K562 (cell line): ENCODE data around the gene PMF1. TPM values are rescaled to one million over a fixed set of nuclear protein-coding genes. Genes with fewer than 3 reads are reported as not detected.

Source experiments
- AFF4 ChIP-seq: sonication (generic); formaldehyde crosslinking; IDR thresholded peaks from 2 replicates; pipeline ENCODE4 v1.8.0; 2023; ENCODE audit warnings: mild to moderate bottlenecking, missing genetic modification reagents
- CBFB ChIP-seq: sonication (generic); formaldehyde crosslinking; IDR thresholded peaks from 2 replicates; pipeline ENCODE4 v1.4.0; 2020; ENCODE audit warnings: mild to moderate bottlenecking, missing genetic modification reagents
- CCAR2 ChIP-seq: fragments of 200-400 bp; formaldehyde crosslinking; IDR thresholded peaks from 2 replicates; pipeline ENCODE4 v1.6.1; 2017; ENCODE audit warnings: mild to moderate bottlenecking, low read depth, low read length
- CHD1 ChIP-seq: fragments of 200-600 bp; sonication (generic); IDR thresholded peaks from one replicate; pipeline ENCODE4 v1.6.1; 2012; ENCODE audit warnings: mild to moderate bottlenecking, moderate library complexity, low read length, inconsistent platforms
- CREB3 ChIP-seq: fragments of 450-650 bp; conservative IDR thresholded peaks from 2 replicates; pipeline ENCODE4 v1.6.1; 2016; ENCODE audit warnings: missing genetic modification characterization, low read depth, mild to moderate bottlenecking, missing compliant biosample characterization, moderate library complexity
- DNMT1 ChIP-seq: fragments of 450-650 bp; IDR thresholded peaks from 2 replicates; pipeline ENCODE4 v1.6.1; 2016; ENCODE audit warnings: antibody characterized with exemption, mild to moderate bottlenecking
- FOXK2 ChIP-seq, 2 experiments: fragments of 450-650 bp; IDR thresholded peaks in 1 of 2; conservative IDR thresholded peaks in 1 of 2; 2 replicates each; pipeline ENCODE4 v1.6.1; 2016; ENCODE audit warnings: low read depth in 2 of 2, mild to moderate bottlenecking in 1 of 2
- MBD2 ChIP-seq: sonication (generic); IDR thresholded peaks from 2 replicates; pipeline ENCODE4 v1.6.1; 2016; ENCODE audit warnings: low read depth, borderline replicate concordance
- NRF1 ChIP-seq, 2 experiments: fragments of 450-650 bp; IDR thresholded peaks in 1 of 2; conservative IDR thresholded peaks in 1 of 2; 2 replicates each; pipeline ENCODE4 v1.6.1; 2014; ENCODE audit warnings: mild to moderate bottlenecking in 2 of 2
- POLR2AphosphoS2 ChIP-seq: IDR thresholded peaks from 2 replicates; pipeline ENCODE4 v1.6.1; 2012; ENCODE audit warnings: low read length, improper control_type of control experiment
- POLR3A ChIP-seq: IDR thresholded peaks from 2 replicates; pipeline ENCODE4 v1.6.1; 2011; ENCODE audit warnings: borderline replicate concordance, mild to moderate bottlenecking, moderate library complexity; ENCODE audit not compliant: insufficient read length, insufficient read depth; ENCODE audit errors: extremely low read depth
- PURB ChIP-seq: sonication (generic); formaldehyde crosslinking; IDR thresholded peaks from 2 replicates; pipeline ENCODE4 v1.9.0; 2021; ENCODE audit warnings: low read depth, mild to moderate bottlenecking, missing genetic modification reagents
- RCOR1 ChIP-seq, 2 experiments: IDR thresholded peaks; 2 replicates each; pipeline ENCODE4 v1.6.1; 2012; ENCODE audit warnings: low read depth in 2 of 2, low read length in 2 of 2, borderline replicate concordance in 1 of 2, improper control_type of control experiment in 1 of 2
- SMARCC2 ChIP-seq: fragments of 450-650 bp; IDR thresholded peaks from 2 replicates; pipeline ENCODE4 v1.6.1; 2017; ENCODE audit warnings: antibody characterized with exemption, moderate library complexity, mild to moderate bottlenecking, low read depth
- TAL1 ChIP-seq: fragments of 450-650 bp; IDR thresholded peaks from 2 replicates; pipeline ENCODE4 v1.6.1; 2016; ENCODE audit warnings: mild to moderate bottlenecking
- ZBTB12 ChIP-seq: fragments of 250-450 bp; sonication (Bioruptor Pico); IDR thresholded peaks from 2 replicates; pipeline ENCODE4 v1.4.0; 2020
- ZBTB49 ChIP-seq: sonication (generic); formaldehyde crosslinking; IDR thresholded peaks from 2 replicates; pipeline ENCODE4 v1.8.0; 2022; ENCODE audit warnings: missing genetic modification reagents, mild to moderate bottlenecking, borderline replicate concordance
- polyA plus RNA-seq, 8 experiments: library from polyadenylated mRNA; depleted of rRNA in 4 of 8; stranded (reverse) in 5 of 8; unstranded in 3 of 8; fragments of >200 nt; fragmentation: Nextera tagmentation in 2 of 8; fragmentation: Illumina TruSeq in 1 of 8; extraction: Ambion mirVana in 2 of 8; extraction: Trizol in 1 of 8; gene quantifications; 2 replicates each; pipeline versions ENCODE4 v1.2.1 to v1.2.3, GENCODE V29; 2011 to 2014; ENCODE audit warnings: inconsistent platforms in 1 of 8, missing spikeins in 1 of 8
- total RNA-seq, 7 experiments: library from RNA; depleted of rRNA in 6 of 7; stranded (reverse); fragments of >200 nt in 6 of 7; fragmentation: Illumina TruSeq in 2 of 7; extraction: Trizol in 2 of 7; gene quantifications; 2 replicates each; pipeline versions ENCODE4 v1.2.1 to v1.2.3, GENCODE V29; 2011 to 2021; ENCODE audit warnings: low replicate concordance in 1 of 7

PMF1 gene
- total and polyA plus RNA-seq, 9 of the 15 experiments (the other 6 are each of a cell fraction or from before 2014, with no cell fraction given): 9.4 to 92.9 (median 71.0) TPM

GRCh38 chr1:156214024-156214748, 1.4 kb downstream of the PMF1 start (continued):
- TF ChIP-seq CREB3 (tag) (no peak), TAL1 (no peak), AFF4 (CRISPR knock-in tag) (no peak), MBD2 (no peak), CBFB (CRISPR knock-in tag) (no peak), NRF1 (conservative IDR thresholded peaks at IDR 0.05 in 1 of 2, IDR thresholded peaks at IDR 0.05 in 1 of 2) (no peak), CCAR2 (no peak), PURB (CRISPR knock-in tag) (no peak), RCOR1 (IDR thresholded peaks at IDR 0.05; ENCODE audit: borderline replicate concordance in 1 of 2, low read depth in 2 of 2, low read length in 2 of 2) (no peak), FOXK2 (conservative IDR thresholded peaks at IDR 0.05 in 1 of 2, IDR thresholded peaks at IDR 0.05 in 1 of 2; ENCODE audit: low read depth in 2 of 2) (peak; percentile 36 to 58; a peak in 1 of 4 replicates), POLR2AphosphoS2 (no peak), SMARCC2 (0 out of 2 replicates have a peak, but pooled peaks have one; percentile 30), ZBTB49 (no peak), DNMT1 (no peak), CHD1 (no peak), ZBTB12 (CRISPR knock-in tag) (no peak), POLR3A (no peak)
